WI38 (cell line): Measurements from ENCODE around the gene TRPV2.

Experiments used
- H3K4me3 ChIP-seq: 2 replicates; pipeline ENCODE4 v1.5.1; 2011; ENCODE audit warnings: low read depth, mild to moderate bottlenecking, control low read depth, low read length
- CTCF ChIP-seq: IDR thresholded peaks from 2 replicates; pipeline ENCODE4 v1.5.1; 2012; ENCODE audit warnings: low read depth, mild to moderate bottlenecking, control low read depth, low read length

The TRPV2 gene

GRCh38 chr17:16456742-16457316, 41.5 kb downstream of the TRPV2 start:
- H3K4me3 ChIP-seq = no peak overlapping the region
- no peak for TF ChIP-seq CTCF

- no peak for TF ChIP-seq CTCF
- no peak overlapping the region for H3K4me3 ChIP-seq
Observed at GRCh38 chr17:16459271-16459670, 43.9 kb downstream of the TRPV2 start.

- no peak overlapping the region for H3K4me3 ChIP-seq
- no peak for TF ChIP-seq CTCF
Observed at GRCh38 chr17:16459855-16460550, 44.6 kb downstream of the TRPV2 start.

GRCh38 chr17:16460796-16461605, 45.6 kb downstream of the TRPV2 start:
- H3K4me3 ChIP-seq = no peak overlapping the region

GRCh38 chr17:16461606-16461866, 46.2 kb downstream of the TRPV2 start:
- no peak for TF ChIP-seq CTCF
- H3K4me3 ChIP-seq = no peak overlapping the region

More at GRCh38 chr17:16460796-16461605, 45.6 kb downstream of the TRPV2 start:
- TF ChIP-seq CTCF = no peak

- TF ChIP-seq CTCF = no peak
- H3K4me3 ChIP-seq = no peak overlapping the region
Observed at GRCh38 chr17:16462070-16462864, 46.9 kb downstream of the TRPV2 start.
